HG03460 (cell line): Measurements from ENCODE around the gene RBMS1.

Experiments
- ATAC-seq: cut with Tn5 transposase; IDR thresholded peaks from one replicate; pipeline ENCODE4 v1.9.1; 2021; ENCODE audit not compliant: unreplicated experiment

Gene RBMS1

DNA sequence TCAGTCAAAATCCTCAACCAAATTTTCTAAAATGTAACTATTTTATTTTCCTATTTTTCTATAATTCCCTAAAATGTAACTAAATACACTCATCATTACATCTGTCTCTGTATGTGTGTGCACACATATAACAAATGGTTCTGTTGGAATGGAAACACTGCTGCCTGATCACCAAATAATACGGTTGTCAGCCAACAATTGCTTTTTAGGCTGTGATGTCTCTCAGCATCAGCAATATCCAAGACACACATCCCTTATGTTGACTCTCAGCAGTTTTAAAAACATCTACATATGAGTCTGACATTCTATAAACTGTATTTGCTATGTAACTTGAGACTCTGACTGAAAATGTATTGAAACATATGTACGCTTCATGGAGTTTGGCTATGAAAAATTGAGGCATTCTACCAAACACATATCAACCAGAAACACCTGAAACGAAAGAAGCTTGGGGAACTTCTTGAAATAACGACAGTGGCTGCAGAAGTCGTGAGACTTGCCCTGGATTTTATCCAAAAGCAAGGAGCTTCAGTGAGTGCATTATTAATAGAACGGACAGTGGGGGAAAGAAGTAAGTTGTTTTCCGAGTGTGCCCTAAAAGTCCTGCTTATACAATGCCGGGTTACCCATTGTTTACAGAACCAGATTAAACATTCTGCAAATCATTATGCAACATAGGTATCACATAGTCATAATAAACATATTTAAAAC lies 183.3 kb downstream of the RBMS1 start:
- ATAC-seq = no peak

DNA sequence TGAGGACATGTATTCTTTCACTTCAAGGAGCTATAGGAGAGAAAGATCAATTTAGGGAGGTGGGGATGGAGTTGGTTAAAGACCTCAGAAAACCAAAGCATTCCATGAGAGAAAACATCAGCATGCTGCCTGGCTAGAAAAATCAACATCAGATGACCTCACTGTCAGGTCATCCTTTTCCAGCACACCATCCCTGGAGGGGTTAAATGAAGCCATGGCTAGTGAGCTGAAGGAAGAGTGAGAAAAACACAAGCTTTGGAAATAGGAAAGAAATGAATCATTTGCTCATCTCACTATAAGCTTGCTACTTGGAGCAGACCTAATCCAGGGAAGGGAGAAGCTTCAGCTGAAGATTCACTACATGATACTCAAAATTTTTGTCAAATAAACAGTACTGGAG lies 184.0 kb downstream of the RBMS1 start:
- no peak for ATAC-seq

DNA sequence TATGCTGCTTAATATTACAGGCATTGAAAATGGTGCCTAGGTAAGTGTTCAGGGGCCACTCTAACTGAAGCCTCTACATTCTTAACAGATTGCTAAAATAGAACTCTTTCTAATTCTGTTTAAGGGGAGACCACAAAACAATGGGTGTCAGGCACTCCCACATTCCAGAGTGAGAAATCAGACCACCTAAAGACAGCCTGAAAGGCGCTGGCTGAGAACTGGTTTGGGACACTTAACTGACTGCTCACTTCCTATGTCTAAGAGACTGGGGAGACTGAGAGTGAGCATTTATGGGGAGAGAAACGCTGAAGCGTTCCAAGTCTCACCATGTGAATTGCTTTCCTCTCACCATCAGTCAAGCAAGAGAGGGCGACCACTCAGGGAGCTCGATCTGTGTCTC lies 184.7 kb downstream of the RBMS1 start:
- ATAC-seq = no peak

DNA sequence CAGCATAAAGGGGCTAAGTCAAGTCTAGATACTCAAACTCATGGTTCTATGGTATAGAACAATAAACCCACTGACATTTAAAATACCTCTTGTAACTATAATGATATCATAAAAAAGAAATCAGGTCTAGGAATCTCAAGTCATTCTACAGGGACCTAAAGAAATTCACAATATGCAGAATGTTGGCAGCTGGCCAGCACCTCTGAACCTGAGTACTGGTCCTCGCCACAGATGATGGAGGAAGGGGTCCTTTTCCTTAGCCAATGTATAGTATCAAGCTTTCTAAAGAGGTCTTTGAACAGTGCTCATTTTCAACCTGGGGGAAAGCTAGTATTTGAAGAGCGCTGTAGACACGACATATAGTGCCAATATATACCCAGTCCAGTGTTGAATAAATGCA lies 185.1 kb downstream of the RBMS1 start:
- no peak for ATAC-seq

DNA sequence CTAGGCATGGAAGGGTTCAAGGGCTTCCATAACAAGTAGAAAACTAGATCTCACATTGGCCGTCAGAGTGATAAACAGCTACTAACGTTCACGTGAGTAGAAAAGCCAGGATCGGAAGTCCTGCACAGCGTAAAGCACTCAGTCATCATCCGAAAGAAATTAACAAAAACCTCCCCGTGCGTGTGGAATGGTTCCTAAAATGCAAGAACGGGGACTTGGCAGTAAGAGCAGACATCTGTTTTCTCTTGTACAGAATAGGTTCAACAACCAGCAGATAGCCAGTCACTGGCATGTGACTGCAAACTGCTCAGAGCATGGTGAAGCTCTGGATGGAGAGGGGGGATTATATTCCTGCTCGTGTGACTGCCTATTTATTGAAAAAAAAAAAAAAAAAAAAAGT lies 186.6 kb downstream of the RBMS1 start:
- no peak for ATAC-seq

DNA sequence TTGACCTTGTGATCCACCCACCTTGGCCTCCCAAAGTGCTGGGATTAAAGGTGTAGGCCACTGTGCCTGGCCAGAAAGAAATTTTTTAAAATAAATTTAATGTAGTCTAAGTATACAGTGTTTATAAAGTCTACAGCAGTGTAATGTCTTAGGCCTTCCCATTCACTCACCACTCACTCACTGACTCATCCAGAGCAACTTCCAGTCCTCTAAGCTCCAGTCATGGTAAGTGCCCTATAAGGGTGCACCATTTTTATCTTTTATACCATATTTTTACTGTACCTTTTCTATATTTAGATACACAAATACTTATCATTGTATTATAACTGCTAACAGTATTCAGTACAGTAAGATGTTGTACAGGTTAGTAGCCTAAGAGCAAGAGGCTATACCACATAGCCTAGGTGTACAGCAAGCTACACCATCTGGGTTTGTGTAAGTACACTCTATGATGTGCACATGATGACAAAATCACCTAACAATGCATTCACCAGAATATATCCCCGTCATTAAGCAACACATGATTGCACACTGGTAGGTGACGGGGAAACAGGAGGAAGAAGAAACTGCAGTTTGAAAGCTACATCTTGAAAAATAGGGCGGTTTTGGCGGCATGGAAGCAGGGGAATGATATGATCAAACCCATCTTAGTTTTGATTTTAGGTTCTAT lies 188.4 kb downstream of the RBMS1 start:
- no peak for ATAC-seq

DNA sequence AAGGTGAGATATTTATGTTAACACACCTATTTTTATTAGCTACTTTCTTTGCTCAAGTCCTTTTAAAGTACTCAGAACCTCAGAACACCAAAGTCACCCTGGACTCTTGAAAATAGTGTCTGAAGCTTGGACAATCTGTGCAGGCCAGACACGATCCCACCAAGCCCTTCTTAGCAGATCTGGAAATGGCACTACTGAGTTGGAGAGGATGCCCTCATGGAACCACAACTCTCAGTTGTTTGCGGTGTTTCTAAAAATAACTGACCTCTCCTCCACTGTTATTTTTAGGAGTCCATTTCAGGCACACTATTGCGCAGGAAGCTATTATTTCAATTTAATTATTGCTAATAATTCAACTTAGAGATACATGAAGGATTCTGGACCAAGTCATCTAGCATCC lies 190.1 kb downstream of the RBMS1 start:
- no peak for ATAC-seq

DNA sequence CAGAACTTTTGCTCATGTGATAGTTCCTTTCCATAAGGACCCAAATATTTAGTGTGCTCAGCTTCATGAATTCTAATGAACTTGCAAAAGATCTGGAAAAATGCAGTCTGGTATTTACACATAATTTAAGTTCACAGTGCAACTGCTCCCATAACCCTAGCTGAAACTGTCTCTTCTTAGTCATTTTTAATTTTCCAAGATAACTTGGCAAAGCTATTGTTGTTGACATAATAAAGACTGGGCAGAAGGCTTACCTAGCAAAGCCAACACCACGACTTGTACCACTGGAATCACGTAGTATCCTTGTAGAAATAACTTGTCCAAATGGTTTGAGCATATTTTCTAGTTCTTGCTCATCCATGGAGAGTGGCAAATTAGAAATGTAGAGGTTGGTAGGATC lies 190.5 kb downstream of the RBMS1 start:
- no peak for ATAC-seq

DNA sequence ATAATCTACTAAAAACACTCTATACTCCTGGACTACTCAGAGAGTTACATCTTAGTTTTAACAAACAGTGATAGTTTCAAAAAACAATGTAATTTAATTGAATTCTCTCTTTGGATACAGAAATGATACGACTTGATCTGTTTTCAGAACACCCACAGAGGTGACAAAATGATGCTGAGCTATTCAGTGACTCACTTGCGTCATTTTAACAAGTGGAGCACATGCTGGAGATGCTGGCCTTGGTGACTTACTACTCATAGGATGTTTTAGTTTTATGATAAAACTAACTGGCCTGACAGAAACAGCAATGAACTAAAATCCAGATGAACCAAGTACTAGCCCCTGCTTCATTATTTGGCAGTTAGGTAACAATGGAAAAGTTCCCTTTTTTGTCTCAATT lies 192.2 kb downstream of the RBMS1 start:
- ATAC-seq = no peak

DNA sequence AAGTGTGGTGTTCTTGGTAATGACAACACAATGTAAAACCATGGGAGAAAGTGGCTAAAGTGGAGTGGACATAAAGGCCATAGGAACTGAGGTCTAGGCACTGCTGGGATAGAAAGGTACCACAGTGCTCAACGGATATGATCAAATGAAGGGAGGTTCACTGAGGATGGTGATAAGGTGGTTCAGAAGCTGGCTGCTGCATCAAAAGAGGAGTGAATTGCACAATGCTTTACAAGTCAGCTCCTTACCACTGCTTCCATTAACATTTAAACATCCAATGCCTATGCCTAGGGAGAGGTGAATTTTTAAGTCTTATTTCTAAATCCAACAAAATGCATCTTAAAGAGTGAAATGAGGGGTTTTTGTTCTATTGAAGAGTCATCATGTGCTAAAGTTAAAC lies 193.4 kb downstream of the RBMS1 start:
- no peak for ATAC-seq

DNA sequence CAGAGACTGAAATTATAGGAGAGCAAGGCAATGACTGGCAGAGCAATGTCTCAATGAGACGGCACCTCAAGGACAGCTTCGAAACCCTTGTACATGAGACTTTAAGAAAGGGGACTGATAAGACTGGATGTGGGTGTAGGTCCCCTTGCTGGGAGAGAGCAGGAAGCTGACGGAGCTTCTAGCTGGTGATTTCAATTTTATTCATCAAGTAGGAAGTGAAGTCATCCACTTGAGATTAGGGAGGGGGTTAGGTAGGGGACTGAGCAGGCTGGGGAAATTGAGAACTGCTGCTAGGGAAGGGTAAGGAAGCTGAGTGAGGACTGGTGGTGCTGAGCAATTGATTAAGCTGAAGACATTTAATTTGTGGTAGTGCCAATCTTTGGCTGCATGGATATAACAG lies 194.1 kb downstream of the RBMS1 start:
- ATAC-seq = no peak

DNA sequence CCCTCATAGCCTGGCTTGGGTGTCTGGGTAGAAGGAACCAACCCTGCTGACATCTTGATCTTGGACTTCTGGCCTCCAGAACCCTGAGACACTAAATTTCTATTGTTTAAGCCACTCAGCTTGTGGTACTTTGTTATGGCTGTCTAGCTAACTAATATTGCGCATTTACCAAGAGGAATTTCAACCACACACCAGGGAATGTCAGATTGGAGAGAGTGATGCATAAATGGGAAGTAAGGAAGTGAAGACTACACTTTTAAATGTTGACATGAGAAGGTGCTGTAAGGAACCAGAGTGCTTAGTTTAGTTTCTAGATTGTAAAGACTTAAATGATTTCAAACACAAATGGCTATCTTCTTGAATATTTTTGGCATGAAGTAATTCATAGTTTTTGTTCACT lies 194.6 kb downstream of the RBMS1 start:
- no peak for ATAC-seq

DNA sequence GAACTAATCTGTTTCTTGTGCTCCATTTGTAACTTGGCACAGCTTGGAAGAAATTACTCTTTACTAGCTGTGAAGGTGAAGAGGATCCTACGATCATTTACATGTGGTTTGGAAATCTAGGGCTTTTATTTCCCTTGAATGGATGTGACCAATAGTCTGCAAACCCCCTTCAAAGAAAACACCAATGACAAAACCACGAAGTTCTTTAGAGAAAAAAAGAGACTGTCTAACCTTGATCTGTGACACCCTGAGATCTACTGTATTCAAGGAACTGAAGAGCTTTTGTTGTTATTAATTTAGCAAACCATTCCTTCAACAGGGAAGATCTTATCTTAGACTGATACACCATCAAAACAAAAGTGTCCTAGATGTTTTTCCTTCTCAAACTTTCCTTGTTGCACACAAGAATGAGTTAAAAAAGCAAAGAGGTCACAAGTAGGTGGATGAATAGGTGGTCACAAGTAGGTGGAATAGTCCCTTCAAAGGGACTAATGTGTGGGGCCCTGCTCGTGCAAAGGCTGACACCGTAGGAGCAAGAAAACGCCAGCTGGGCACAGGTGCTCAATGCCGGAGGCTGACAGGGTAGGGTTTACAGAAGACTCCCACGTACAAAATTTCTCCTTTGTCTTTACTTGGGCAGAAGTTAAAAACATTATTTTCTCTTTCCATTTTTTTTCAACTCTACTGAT lies 197.9 kb downstream of the RBMS1 start:
- ATAC-seq = no peak

DNA sequence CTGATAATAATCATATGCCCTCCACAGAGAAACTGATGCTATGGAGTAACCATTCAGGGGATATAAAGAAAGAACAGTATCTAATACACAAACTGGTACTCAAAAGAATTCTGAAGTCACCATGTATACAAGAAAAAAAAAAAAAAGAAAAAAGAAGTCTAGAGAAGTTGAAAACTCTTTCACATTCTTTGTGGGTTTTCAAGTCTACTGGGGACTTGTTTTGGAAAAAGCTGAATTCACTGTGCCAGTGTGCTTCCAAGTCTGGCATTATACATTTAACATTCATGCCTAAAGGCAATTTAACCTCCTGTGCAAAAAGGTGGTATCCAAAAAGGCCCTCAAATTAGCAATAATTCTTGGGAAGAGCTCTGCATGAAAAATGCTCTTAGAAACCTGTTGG lies 198.7 kb downstream of the RBMS1 start:
- no peak for ATAC-seq

DNA sequence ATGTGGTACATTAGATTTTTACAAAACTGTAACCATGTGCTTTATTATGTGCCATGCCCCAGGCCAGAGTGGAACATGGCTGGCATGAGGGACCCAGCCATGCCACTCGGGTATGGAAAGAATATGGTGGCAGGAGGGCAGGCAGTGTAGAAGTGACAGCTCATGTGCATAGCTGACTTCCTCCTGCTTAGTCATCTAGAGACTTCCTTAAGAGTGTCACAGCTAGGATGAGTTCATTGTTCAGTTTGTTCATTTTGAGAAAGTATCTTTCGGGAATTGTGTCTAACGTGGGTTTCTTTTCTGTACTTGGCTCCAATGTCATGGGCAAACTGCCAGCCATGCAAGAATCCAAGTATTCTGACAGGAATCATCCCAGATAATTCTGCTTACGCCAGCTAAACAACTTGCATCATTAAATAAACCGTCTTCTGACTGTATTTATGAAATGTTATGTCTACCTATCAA lies 199.2 kb downstream of the RBMS1 start:
- peak; percentile 56 for ATAC-seq

DNA sequence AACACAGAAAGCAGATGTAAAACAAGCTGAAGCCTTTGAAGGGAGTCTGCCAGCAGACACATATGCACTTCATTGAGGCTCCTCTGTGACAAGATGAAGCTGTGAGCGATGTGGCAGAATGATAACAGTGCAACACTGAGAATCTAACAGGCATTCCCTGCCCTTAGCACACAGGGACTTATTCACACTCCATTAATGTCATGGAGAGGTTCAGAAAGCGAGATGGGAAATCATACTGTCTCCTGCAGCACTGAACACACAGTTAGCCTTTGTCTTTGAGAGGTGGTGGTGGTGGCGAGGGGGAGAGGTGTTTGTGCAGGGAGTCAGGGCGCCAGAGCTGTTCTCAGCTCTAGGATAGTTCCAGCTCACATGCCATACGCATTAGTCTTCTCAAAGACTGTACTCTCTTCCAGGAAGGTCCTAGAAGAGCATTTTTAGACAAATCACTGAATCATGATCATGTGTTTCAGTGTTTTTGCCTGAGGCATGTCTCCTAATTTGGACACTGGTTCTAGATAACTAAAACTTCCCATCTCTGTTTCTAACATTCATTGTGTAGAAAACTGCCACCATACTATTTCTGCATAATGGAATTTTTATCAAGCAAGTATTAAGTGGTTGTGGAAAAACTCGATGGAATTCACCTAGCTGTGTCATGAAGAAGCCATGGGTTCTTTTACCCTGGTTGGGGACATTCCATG lies 200.1 kb downstream of the RBMS1 start:
- ATAC-seq = no peak

DNA sequence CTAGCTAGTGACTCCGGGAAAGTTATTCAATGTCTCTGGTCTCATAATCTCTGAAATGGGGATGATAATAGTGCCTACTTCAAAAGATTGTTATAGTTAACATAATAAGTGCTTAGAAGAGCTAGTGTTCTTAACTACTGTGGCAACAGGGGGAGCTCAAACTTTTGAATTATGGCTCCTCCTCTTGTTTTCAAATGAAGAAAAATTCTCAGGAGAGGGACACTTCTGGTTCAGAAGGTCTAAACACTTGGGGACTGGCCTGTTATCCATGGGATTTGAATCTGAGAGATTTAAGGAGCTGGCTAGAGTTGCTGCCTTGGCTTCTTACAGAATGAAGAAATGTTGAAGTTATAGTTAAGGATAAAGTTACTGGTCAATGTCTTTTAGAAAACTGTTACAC lies 201.4 kb downstream of the RBMS1 start:
- no peak for ATAC-seq

DNA sequence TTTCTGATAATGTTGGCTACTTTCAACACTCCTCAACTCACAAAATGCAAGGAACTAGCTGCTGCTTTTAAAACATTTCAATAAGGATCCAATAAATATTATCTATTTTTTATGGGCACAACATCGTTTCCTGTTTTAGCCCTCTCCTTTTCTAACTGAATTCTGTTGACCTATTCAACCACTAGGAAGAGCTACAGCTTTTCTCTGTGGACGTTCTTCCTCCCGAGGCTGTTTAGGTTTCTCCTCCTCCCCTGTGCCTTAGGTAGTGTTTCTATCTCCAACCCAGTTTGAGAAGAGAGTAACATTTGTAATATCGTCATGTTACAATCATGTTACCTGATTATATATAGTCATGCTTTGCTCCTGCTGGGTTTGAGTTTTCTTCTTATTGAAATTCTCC lies 202.2 kb downstream of the RBMS1 start:
- ATAC-seq = no peak

DNA sequence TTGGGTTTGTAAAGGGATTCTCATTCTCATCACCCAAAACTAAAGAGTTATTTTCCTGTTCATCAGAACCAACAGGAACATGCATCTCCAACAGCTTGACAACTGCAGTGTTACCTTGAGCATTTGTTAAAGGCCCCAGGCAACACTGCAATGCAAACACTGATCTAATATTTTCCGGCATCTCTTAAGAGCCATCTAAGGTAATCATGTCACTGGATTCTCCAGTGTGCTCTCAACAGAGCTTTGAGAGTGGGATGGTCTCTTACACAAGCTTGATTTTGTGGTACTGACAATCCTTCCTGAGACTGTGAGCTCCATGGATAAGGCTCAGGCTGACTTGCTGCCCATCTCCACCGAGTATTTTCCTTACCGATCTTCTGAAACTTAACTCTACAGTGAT lies 203.0 kb downstream of the RBMS1 start:
- ATAC-seq = no peak

DNA sequence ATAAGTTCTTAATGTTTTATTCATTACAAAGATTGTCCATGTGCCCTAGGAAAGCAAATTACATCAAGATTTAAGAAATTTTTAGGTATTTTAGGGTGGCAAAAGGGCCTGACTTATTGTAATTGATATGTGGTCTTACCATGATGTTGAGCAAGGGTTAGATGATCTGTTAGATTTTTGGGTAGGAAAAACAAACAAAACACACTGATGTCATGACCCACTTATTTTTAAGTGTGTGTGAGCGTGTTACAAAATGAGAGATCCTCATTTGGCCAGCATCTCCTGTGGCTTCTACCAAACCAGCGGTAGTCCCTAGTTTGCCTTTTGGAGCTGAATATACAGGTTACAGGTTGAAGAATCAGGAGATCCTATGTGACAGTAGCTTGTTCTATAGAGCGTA lies 203.8 kb downstream of the RBMS1 start:
- no peak for ATAC-seq

DNA sequence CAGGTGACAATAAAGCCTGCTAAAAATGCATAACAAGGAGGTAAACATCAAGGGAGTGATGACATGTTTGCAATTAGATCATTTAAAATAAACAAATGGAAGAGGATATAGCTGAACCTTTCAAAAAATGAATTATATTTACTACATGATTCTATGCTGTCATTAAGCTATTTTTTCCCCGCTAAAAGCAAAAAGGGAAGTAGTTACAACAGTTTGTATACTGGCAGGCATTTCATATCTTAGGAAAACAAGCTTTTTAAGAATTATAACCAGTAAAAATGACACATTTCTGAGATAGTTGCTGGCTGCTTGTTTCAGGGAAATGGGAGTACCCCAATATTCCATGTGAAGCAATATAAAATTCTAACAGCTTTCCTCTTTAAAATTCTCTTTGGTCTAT lies 204.5 kb downstream of the RBMS1 start:
- no peak for ATAC-seq

DNA sequence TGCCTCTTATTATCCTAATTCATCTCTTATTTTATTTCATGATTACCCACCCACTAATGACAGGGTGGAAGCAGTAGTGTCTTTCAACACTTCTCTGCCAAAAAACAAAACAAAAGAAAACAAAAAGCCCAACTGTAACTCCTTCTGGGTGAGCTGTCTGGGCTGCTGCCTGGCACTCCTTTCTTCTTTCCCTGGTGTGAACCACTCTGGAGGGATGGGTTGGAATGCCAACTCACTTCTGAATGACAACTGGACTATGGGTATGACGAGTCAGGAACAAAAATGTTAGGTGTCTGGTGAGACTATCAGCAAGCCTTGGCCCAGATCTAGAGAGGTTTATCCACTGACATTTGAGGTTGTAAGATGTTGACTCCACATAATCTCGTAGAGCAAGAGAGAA lies 205.3 kb downstream of the RBMS1 start:
- no peak for ATAC-seq
